Measurements from ENCODE around the gene TUBB4A.
"Not testable (repeated sequence)": the region's sequence is repeated elsewhere in the genome, so short reads cannot be mapped to it uniquely, and the experiment has no call there.

Gene TUBB4A

GRCh38 chr19:6501740-6502648 is at the start of gene TUBB4A:
TUBB4A (minus strand) TSS chr19:6502309; CDS start chr19:6502212, 97 bp downstream.
- DNase-seq: peak; percentile 23 to 46

- DNase-seq: no peak
Observed at GRCh38 chr19:6551091-6551490, 49.0 kb upstream of the TUBB4A start.

GRCh38 chr19:6550679-6551078 is 48.6 kb upstream of the TUBB4A start:
- not testable (repeated sequence) for DNase-seq

- peak in 1 of 2 donors; percentile 22 for DNase-seq
Observed at GRCh38 chr19:6543866-6544347, 41.8 kb upstream of the TUBB4A start.

GRCh38 chr19:6540918-6541689 is 39.0 kb upstream of the TUBB4A start:
- DNase-seq: no peak

- DNase-seq: no peak
Observed at GRCh38 chr19:6539514-6539913, 37.4 kb upstream of the TUBB4A start.

GRCh38 chr19:6535558-6536137 is 33.5 kb upstream of the TUBB4A start:
- DNase-seq: no peak

GRCh38 chr19:6534451-6535093 is 32.5 kb upstream of the TUBB4A start:
- DNase-seq: no peak

- DNase-seq: no peak
Observed at GRCh38 chr19:6533746-6534418, 31.8 kb upstream of the TUBB4A start.

GRCh38 chr19:6533000-6533328 is 30.9 kb upstream of the TUBB4A start:
- no peak for DNase-seq

- peak; percentile 55 to 58 for DNase-seq
Observed at GRCh38 chr19:6532244-6532999, 30.3 kb upstream of the TUBB4A start.

- no peak for DNase-seq
Observed at GRCh38 chr19:6531956-6532243, 29.8 kb upstream of the TUBB4A start.

- no peak for DNase-seq
Observed at GRCh38 chr19:6531163-6531955, 29.2 kb upstream of the TUBB4A start.

- DNase-seq: peak; percentile 84 to 88
Observed at GRCh38 chr19:6530386-6531162, 28.5 kb upstream of the TUBB4A start, which contains the start of gene TNFSF9. TNFSF9 (plus strand) TSS chr19:6531026; CDS start chr19:6531037, 11 bp downstream.

- DNase-seq: no peak
Observed at GRCh38 chr19:6529937-6530385, 27.9 kb upstream of the TUBB4A start.

- DNase-seq: no peak
Observed at GRCh38 chr19:6529351-6529750, 27.2 kb upstream of the TUBB4A start.

GRCh38 chr19:6528544-6529121 is 26.5 kb upstream of the TUBB4A start:
- peak in 1 of 2 donors; percentile 58 for DNase-seq

GRCh38 chr19:6527893-6528543 is 25.9 kb upstream of the TUBB4A start:
- peak in 1 of 2 donors; percentile 48 for DNase-seq

- DNase-seq: no peak
Observed at GRCh38 chr19:6524311-6524710, 22.2 kb upstream of the TUBB4A start.
